Natural killer cell treated with Interleukin-12 subunit alpha and Interleukin-12 subunit beta and Interleukin-15 and Interleukin-18, amount 100 ng/mL, for 72 hours (primary cell): ENCODE results near the gene EXOG. TPM values are rescaled to one million over a fixed set of nuclear protein-coding genes. Genes with fewer than 3 reads are reported as not detected.

Experiments used
- ATAC-seq, 2 donors: fragments of 150-1000 bp; cut with Tn5 transposase in 1 of 2; sonication (Bioruptor Pico), chemical (Tn5 transposase) in 1 of 2; 2 replicates each; pipeline ENCODE4 v1.10.0; 2021
- DNase-seq: peaks from one replicate; pipeline ENCODE4 v3.0.0; 2022; ENCODE audit warnings: low spot score
- H3K27ac Mint-ChIP-seq, 2 donors: 1 replicate in 1 of 2; 2 replicates in 1 of 2; pipeline ENCODE4 v1.8.0; 2022; ENCODE audit warnings: mixed read lengths in 2 of 2, mild to moderate bottlenecking in 1 of 2, moderate library complexity in 1 of 2
- H3K27me3 Mint-ChIP-seq, 2 donors: 1 replicate in 1 of 2; 2 replicates in 1 of 2; pipeline ENCODE4 v1.8.0; 2022; ENCODE audit warnings: mixed read lengths in 2 of 2
- H3K36me3 Mint-ChIP-seq: one replicate; pipeline ENCODE4 v1.8.0; 2022; ENCODE audit warnings: mixed read lengths
- H3K4me1 Mint-ChIP-seq, 2 donors: 1 replicate in 1 of 2; 2 replicates in 1 of 2; pipeline ENCODE4 v1.8.0; 2022; ENCODE audit warnings: low read depth in 2 of 2, mixed read lengths in 2 of 2, mild to moderate bottlenecking in 1 of 2
- H3K4me3 Mint-ChIP-seq: one replicate; pipeline ENCODE4 v1.8.0; 2022; ENCODE audit warnings: mixed read lengths
- H3K9me3 Mint-ChIP-seq: 2 replicates; pipeline ENCODE4 v1.8.0; 2022; ENCODE audit warnings: mixed read lengths
- total RNA-seq, 2 donors: library from RNA; stranded (reverse); gene quantifications; one replicate each; pipeline ENCODE4 v1.2.3, GENCODE V29; 2022

EXOG gene
- total RNA-seq, 2 donors from 2014 or later: 33.6 to 36.3 TPM

DNA sequence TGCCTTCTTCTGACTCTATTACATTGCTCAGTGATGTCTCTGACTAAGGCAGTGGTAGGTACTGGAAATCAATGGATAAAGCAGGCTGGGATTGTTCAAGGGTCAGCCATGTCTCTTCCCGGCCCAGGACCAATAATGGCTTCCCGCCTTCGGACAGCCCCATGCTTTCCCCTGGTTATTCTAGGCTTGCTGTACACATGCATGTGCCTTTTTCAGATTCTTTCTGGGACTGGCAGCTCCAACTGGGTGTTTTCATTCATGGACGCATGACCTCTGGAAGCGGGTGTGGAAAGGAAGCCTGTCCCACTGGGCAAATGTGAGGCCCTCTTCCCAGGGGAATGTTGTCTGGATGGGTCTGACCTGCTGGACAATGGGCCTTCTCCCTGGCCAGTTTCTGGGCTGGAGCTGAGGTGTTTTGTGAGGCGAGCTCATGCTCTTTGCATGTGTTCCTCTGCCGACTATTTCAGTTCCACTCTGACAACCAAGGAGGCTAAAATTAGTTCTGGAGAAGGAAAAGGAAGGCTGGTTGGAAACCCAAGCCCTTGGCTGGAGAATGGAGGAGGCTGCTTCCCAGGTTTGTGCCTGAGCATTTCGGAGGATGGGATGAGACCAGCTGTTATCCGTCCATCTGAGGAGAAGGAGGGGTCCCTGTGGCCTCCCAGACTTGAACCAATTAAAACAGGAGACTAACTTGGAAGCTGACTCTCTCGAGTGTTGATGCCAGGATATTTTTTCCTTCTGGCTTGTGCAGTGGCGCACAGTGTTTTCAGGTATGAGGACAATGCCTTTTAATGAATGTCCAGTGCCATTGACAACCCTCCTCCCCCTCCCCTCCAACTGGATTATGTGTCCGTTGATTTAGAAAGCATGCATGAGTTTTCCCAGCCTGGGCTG lies 35.5 kb upstream of the EXOG start:
- no peak overlapping the region for H3K4me3 Mint-ChIP-seq
- H3K36me3 Mint-ChIP-seq: no peaks in the 10 kb centered on the region
- no peaks in the 10 kb centered on the region for H3K27me3 Mint-ChIP-seq
- H3K9me3 Mint-ChIP-seq: no peaks in the 10 kb centered on the region
- DNase-seq: no peak
- no peak for ATAC-seq
- peaks cover 0 to 5% of the 10 kb centered on the region in 2 donors for H3K4me1 Mint-ChIP-seq
- no peak overlapping the region for H3K27ac Mint-ChIP-seq

DNA sequence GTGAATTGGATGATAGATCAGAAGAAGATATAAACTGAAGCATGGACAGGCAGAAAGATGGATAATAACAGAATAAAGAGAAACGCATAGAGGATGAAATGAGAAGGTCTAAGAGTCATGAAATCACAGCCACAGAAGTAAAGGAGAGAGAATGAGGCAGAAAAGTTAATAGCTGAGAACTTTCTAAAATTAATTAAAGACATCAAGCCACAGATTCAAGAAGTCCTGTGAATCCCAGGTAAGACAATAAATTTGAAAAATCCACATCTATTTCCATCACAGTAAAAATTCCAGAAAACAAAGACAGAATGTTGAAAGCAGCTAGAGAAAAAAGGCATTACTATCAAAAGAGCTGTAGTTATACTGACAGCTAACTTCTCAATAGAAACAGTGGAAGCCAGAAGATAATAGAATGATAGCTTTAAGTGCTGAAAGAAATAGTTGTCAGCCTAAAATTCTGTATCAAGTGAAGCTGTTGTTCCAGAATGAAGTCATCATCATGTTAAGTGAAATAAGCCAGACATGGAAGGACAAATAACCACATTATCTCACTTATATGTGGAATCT lies 30.5 kb upstream of the EXOG start:
- H3K27me3 Mint-ChIP-seq: no peaks in the 10 kb centered on the region

DNA sequence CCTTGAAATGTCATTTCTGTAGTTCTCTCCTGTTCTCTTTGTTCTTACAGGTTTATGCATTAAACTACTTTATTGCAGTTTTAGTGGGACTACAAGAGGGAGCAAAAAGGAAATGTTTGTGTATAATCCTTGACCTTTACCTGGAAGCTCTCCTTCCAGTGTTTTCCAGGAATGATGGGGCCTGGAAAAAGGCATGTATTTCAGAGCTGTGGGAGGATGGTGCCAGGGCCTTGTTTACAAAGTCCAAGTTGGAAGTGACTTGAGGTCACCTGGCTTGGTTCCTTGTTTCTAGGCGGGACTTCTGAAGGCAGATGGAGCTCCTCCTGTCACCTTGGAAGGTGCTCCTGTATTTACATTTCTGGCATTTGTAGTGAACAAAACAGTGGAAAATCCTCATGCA lies 27.4 kb upstream of the EXOG start:
- H3K27me3 Mint-ChIP-seq: no peaks in the 10 kb centered on the region

More for the DNA sequence above, 30.5 kb upstream of the EXOG start:
- H3K9me3 Mint-ChIP-seq: no peaks in the 10 kb centered on the region
- H3K4me1 Mint-ChIP-seq: no peaks in the 10 kb centered on the region
- no peak overlapping the region for H3K27ac Mint-ChIP-seq
- ATAC-seq (no peak), DNase-seq (no peak)
- no peak overlapping the region for H3K4me3 Mint-ChIP-seq
- peaks cover 17% of the 10 kb centered on the region for H3K36me3 Mint-ChIP-seq

DNA sequence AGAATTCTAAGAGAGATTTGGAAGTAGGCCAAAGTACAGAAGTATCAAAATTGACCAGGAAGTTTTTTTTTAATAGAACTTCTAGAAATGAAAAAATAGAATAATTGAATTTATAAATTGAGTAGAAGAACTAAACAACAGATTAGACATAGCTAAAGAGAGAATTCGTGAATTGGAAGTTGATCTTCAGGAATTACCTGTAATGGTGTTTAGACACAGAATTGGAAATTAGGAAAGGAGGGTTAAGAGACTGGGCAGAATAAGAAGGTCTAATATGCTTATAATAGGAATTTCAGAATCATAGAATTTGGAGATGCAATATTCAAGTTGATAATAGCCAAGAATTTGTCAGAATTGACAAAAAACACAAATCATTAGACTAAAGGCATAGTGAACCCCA lies 26.3 kb upstream of the EXOG start:
- no peaks in the 10 kb centered on the region for H3K27me3 Mint-ChIP-seq
- no peak overlapping the region for H3K4me3 Mint-ChIP-seq
- H3K27ac Mint-ChIP-seq: no peak overlapping the region
- no peaks in the 10 kb centered on the region for H3K9me3 Mint-ChIP-seq
- no peak for ATAC-seq
- DNase-seq: no peak
- peaks cover 17% of the 10 kb centered on the region for H3K36me3 Mint-ChIP-seq
- H3K4me1 Mint-ChIP-seq: peaks cover 4 to 7% of the 10 kb centered on the region in 2 donors

More for the DNA sequence above, 27.4 kb upstream of the EXOG start:
- Mint-ChIP-seq H3K4me1 (peaks cover 0 to 7% of the 10 kb centered on the region in 2 donors), H3K27ac (no peak overlapping the region), H3K9me3 (no peaks in the 10 kb centered on the region), H3K4me3 (no peak overlapping the region), H3K36me3 (peaks cover 17% of the 10 kb centered on the region)
- DNase-seq (no peak), ATAC-seq (no peak)

DNA sequence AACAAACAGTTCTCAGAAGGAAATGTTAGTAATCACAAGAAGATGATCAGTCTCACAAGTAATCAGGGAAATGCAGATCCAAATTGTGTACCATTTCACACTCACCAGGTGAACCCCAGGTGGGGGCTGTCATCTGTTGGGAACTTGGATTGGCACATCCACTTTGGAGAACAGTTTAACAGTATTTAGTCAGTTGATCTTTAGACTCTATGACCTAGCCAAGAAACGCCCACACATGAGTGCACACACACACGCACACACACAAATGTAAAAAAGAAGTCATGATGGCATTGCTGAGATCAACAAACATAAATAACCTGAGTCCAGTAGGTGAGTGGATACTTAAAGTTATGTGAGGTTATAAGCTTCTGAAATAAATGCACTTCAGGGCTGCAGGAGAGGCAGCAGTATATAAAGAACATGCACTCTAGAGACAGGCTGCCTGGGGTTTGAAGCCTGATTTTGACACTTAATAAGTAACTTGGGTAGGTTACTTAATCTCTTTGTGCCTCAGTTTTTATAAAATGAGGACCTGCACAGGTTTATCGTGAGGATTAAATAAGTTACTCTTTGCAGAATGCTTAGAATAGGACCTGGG lies 24.8 kb upstream of the EXOG start:
- peaks cover 4 to 7% of the 10 kb centered on the region in 2 donors for H3K4me1 Mint-ChIP-seq
- no peaks in the 10 kb centered on the region for H3K9me3 Mint-ChIP-seq
- H3K4me3 Mint-ChIP-seq: no peak overlapping the region
- DNase-seq: no peak
- ATAC-seq: no peak
- H3K36me3 Mint-ChIP-seq: peaks cover 17% of the 10 kb centered on the region
- H3K27ac Mint-ChIP-seq: no peak overlapping the region
- no peaks in the 10 kb centered on the region for H3K27me3 Mint-ChIP-seq

DNA sequence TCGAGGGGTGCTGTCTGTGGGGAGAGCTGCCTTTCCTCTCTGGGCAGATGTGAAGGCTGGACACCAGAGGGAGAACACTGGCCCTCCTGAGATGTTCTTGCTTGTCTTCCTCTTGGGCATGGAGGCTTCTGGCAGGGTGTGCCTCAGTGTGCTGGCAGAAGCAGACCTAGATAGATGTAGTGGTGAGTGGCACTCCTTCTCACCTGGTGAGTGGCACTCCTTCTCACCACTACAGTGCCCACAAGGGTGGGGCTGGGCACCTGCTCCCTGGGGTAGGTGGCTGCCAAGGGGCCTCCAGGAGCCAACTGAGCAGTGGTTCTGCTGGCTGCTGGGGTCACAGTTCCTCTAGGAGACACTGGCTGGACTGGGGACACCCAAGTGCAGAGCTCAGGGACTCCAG lies 23.8 kb upstream of the EXOG start:
- H3K27ac Mint-ChIP-seq: no peak overlapping the region
- no peak overlapping the region for H3K4me3 Mint-ChIP-seq
- DNase-seq: no peak
- H3K9me3 Mint-ChIP-seq: no peaks in the 10 kb centered on the region
- H3K4me1 Mint-ChIP-seq: peaks cover 4 to 7% of the 10 kb centered on the region in 2 donors
- ATAC-seq: no peak
- no peaks in the 10 kb centered on the region for H3K27me3 Mint-ChIP-seq
- H3K36me3 Mint-ChIP-seq: peaks cover 17% of the 10 kb centered on the region

DNA sequence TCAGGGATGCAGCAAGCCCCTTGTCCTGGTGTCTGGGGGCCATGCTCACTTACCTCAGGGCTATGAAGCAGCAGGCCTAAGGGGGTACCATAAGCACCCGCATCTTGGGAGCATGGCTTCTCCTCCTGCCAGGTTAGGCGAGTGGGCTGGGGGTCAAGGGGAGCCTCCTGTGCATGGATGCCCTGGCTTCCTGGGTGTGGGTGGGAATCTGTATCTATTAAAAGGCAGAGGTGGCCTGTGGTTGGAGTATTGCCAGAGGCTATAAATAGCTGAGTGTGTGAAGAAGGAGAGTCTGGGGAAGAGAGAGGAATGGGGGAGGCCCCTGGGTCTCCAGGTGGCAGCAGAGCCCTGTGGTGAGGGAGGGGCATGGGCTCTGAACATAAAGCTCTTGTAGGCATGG lies 22.9 kb upstream of the EXOG start:
- H3K27me3 Mint-ChIP-seq: no peaks in the 10 kb centered on the region
- peaks cover 17% of the 10 kb centered on the region for H3K36me3 Mint-ChIP-seq
- no peak overlapping the region for H3K4me3 Mint-ChIP-seq
- DNase-seq (no peak), ATAC-seq (no peak)
- no peaks in the 10 kb centered on the region for H3K9me3 Mint-ChIP-seq
- H3K27ac Mint-ChIP-seq: no peak overlapping the region
- peaks cover 4 to 7% of the 10 kb centered on the region in 2 donors for H3K4me1 Mint-ChIP-seq

DNA sequence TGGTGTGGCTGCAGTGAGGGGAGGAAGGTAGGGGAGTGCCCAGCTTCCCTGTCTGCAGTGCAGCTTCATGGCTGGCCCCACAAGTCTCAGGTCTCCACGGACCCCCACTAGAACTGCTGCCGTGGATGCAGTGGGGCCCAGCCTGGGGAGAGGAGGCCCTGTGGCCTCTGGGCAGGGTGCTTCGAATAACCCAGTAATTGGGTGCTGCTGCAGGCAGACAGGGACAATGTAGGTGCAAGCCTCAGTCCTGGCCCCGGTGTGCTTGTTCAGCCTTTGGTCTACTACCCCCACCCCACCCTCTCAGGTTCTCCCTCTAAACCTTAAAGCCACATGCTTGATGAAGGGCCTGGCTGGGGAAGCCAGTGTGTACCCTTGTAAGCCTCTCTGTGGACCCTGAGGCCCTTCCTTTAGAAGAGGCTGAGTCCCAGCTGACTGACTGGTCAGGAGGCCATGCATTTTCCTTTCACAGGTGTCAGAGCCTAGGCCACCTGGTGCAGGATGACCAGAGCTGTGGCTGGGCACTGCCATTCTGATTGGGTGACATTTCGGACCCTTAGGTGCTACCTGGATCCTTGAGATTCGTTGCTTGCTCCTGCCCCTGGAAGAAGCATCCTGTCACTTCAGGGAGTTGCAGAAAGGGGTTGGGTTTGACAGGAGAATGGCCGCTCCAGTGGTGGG lies 21.1 kb upstream of the EXOG start:
- H3K4me3 Mint-ChIP-seq: no peak overlapping the region
- no peaks in the 10 kb centered on the region for H3K27me3 Mint-ChIP-seq
- no peak overlapping the region for H3K27ac Mint-ChIP-seq
- H3K9me3 Mint-ChIP-seq: no peaks in the 10 kb centered on the region
- DNase-seq: no peak
- peaks cover 5% of the 10 kb centered on the region for H3K36me3 Mint-ChIP-seq
- peaks cover 4 to 7% of the 10 kb centered on the region in 2 donors for H3K4me1 Mint-ChIP-seq
- no peak for ATAC-seq

DNA sequence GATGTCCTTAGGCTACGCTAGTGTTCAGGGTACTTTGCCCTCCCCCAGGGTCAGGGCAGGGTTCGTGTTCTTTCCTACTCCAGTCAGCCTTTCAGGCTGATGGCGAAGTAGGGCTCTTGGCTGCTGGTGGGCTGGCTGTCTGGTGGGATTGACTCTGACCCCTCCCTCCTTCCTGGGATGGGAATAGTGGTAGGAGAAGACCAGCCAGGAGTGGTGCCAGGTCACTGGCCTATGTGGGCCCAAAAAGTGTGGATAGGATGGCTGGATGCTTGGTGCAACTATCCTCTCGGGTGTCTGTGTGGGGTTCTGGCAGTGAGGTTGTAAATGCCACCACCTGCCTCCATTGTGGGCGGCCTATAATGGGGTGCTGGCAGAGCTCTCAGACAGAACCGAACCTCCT lies 20.4 kb upstream of the EXOG start:
- H3K4me3 Mint-ChIP-seq: no peak overlapping the region
- no peak overlapping the region for H3K27ac Mint-ChIP-seq
- H3K4me1 Mint-ChIP-seq: peaks cover 4 to 7% of the 10 kb centered on the region in 2 donors
- H3K27me3 Mint-ChIP-seq: no peaks in the 10 kb centered on the region
- no peaks in the 10 kb centered on the region for H3K9me3 Mint-ChIP-seq
- DNase-seq: no peak
- no peak for ATAC-seq
- H3K36me3 Mint-ChIP-seq: no peaks in the 10 kb centered on the region

DNA sequence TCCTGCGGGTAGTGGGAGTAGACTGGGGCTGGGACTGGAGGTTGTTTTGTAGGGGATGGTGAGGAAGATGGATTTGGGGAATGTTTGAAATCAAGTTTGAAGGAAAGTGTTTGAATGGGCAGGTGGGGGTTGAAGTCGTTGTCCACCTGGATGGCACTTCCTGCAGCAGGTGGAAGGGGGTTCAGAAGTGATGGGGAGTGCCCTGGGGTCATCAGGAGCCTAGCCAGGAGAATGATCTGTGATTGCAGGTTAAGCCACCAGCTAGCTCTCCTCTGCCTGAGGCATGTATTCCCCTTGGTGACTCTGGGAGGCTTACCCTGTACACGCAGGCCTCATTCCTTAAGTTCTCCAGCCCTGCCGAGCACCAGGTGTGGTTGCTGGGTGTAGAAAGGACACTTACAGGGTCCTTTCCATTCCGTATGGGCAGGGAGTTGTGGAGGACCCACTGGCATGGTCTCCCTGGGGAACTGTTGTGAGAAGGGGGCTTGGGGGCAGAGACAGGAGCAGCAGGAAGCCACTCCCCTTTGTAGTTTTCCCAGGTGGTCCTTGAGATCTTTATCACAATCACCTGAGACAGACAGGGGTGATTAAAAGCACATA lies 19.9 kb upstream of the EXOG start:
- no peak for DNase-seq
- H3K9me3 Mint-ChIP-seq: no peaks in the 10 kb centered on the region
- H3K36me3 Mint-ChIP-seq: no peaks in the 10 kb centered on the region
- H3K4me3 Mint-ChIP-seq: no peak overlapping the region
- H3K4me1 Mint-ChIP-seq: peaks cover 4 to 7% of the 10 kb centered on the region in 2 donors
- H3K27ac Mint-ChIP-seq: no peak overlapping the region
- H3K27me3 Mint-ChIP-seq: no peaks in the 10 kb centered on the region
- no peak for ATAC-seq

DNA sequence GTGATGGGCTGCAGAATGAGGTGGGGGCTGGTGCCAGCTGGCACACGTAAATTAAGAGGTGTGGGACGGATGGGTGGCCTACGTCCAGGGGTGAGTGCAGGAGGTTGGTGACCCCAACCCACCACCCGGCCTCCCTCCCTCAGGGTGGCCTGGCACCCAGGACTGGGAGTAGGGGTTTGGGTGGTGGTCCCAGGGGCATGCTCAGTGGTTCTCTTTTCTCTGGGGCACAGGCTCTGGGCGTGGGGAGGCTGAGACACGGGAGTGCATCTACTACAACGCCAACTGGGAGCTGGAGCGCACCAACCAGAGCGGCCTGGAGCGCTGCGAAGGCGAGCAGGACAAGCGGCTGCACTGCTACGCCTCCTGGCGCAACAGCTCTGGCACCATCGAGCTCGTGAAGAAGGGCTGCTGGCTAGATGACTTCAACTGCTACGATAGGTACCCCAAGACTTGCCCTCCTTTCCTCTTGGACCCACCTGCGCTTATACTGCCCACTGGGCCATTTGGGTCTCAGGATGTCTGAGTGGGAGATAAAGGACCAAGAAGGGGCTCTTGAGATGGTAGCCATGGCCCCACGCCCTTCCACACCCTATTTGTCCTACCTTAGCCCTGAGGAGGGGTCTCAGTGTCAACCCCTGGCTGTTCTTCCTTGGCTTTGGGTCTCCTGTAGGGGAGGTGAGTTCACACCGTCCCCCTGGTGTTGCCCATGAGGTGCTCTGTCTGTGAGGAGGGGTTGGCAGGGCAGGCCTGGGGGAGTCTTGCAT lies 18.9 kb upstream of the EXOG start:
- Mint-ChIP-seq H3K9me3 (no peaks in the 10 kb centered on the region), H3K4me1 (peaks cover 4 to 7% of the 10 kb centered on the region in 2 donors), H3K36me3 (no peaks in the 10 kb centered on the region), H3K4me3 (no peak overlapping the region), H3K27me3 (no peaks in the 10 kb centered on the region), H3K27ac (no peak overlapping the region)
- peak in 1 of 2 donors; percentile 12 for ATAC-seq
- DNase-seq: no peak

DNA sequence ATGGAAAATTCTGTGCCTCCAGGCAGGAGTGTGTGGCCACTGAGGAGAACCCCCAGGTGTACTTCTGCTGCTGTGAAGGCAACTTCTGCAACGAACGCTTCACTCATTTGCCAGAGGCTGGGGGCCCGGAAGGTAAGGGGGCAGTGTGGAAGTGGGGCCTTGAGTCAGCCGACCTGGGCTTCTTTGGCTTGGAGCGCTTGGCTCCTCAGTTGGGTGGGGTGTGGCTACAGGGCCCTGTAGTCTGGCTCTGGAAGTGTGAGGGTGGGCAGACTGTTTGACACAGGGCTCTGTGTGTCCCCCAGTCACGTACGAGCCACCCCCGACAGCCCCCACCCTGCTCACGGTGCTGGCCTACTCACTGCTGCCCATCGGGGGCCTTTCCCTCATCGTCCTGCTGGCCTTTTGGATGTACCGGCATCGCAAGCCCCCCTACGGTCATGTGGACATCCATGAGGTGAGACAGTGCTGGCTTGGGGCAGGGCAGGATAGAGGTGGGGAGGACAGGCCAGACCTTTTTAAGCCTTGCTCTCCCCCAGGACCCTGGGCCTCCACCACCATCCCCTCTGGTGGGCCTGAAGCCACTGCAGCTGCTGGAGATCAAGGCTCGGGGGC lies 18.2 kb upstream of the EXOG start:
- H3K27ac Mint-ChIP-seq: no peak overlapping the region
- ATAC-seq (no peak), DNase-seq (no peak)
- no peaks in the 10 kb centered on the region for H3K9me3 Mint-ChIP-seq
- no peaks in the 10 kb centered on the region for H3K36me3 Mint-ChIP-seq
- H3K4me3 Mint-ChIP-seq: no peak overlapping the region
- no peaks in the 10 kb centered on the region for H3K27me3 Mint-ChIP-seq
- H3K4me1 Mint-ChIP-seq: peaks cover 4 to 7% of the 10 kb centered on the region in 2 donors

DNA sequence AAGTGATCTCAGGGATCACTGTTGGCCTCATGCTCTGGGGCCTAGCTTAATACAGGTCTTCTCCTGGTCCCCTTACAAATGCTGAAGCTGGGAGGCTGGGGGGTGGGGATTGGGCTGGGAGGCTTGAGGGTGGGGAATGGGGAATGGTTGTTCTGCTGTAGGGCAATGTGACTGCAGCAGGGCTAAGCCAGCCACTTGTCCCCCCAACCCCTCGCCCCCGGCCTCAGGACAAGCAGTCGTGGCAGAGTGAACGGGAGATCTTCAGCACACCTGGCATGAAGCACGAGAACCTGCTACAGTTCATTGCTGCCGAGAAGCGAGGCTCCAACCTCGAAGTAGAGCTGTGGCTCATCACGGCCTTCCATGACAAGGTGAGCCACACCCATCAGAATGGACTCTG lies 17.2 kb upstream of the EXOG start:
- no peaks in the 10 kb centered on the region for H3K27me3 Mint-ChIP-seq
- peaks cover 0 to 4% of the 10 kb centered on the region in 2 donors for H3K4me1 Mint-ChIP-seq
- DNase-seq: no peak

More for the DNA sequence above, 17.2 kb upstream of the EXOG start:
- no peaks in the 10 kb centered on the region for H3K36me3 Mint-ChIP-seq
- H3K27ac Mint-ChIP-seq: no peak overlapping the region
- H3K4me3 Mint-ChIP-seq: no peak overlapping the region
- no peaks in the 10 kb centered on the region for H3K9me3 Mint-ChIP-seq
- ATAC-seq: no peak
